Panc1 (cell line): ENCODE measurements around the gene RNF144B.

ENCODE experiments used
- CTCF ChIP-seq: fragments of 450-650 bp; IDR thresholded peaks from 2 replicates; pipeline ENCODE4 v1.5.1; 2017; ENCODE audit warnings: mild to moderate bottlenecking
- POLR2AphosphoS5 ChIP-seq: IDR thresholded peaks from 2 replicates; pipeline ENCODE4 v1.6.1; 2012; ENCODE audit warnings: mild to moderate bottlenecking, low read depth, low read length, moderate library complexity
- REST ChIP-seq, 2 experiments: IDR thresholded peaks; 2 replicates each; pipeline ENCODE4 v1.6.1; 2011 to 2012; ENCODE audit warnings: low read depth in 2 of 2, control low read depth in 1 of 2, low read length in 1 of 2, mild to moderate bottlenecking in 1 of 2, moderate library complexity in 1 of 2; ENCODE audit not compliant: insufficient read depth in 1 of 2
- TCF7L2 ChIP-seq: IDR thresholded peaks from 2 replicates; pipeline ENCODE4 v1.6.1; 2011; ENCODE audit warnings: mild to moderate bottlenecking, low read depth, low read length, inconsistent platforms

GRCh38 chr6:18362058-18362561, 25.0 kb upstream of the RNF144B start:
- TF ChIP-seq CTCF (no peak), POLR2AphosphoS5 (no peak), TCF7L2 (no peak), REST (IDR thresholded peaks at IDR 0.05; ENCODE audit: insufficient read depth in 1 of 2, low read depth in 2 of 2, low read length in 1 of 2) (no peak)
